K562 (cell line): ENCODE results near the gene CEP41. TPM values are rescaled to one million over a fixed set of nuclear protein-coding genes. Genes with fewer than 3 reads are reported as not detected.

Source experiments
- ATAC-seq: fragments of 200-7000 bp; cut with Tn5 transposase; 3 replicates; pipeline ENCODE4 v1.9.1; 2020; ENCODE audit warnings: moderate library complexity
- BruUV-seq: library from RNA; stranded (reverse); fragments of 400-500 nt; replicated peaks from 2 replicates; lab custom pipeline; 2021; lab: Mats Ljungman, UMichigan
- CTCF ChIA-PET: fragments of 300-600 bp; formaldehyde crosslinking; extraction: SDS; loops from one replicate; lab custom pipeline; 2021; ENCODE audit warnings: low intra/inter-chr PET ratio; lab: Yijun Ruan, JAX
- POLR2A ChIA-PET: fragments of 300-600, 350-650 bp; sonication (Branson Sonifier 250); formaldehyde crosslinking; extraction: SDS; loops from one replicate; lab custom pipeline; 2021; ENCODE audit warnings: antibody characterized with exemption, inconsistent platforms; lab: Yijun Ruan, JAX
- DNase-seq, 4 experiments: peaks; one replicate each; pipeline versions ENCODE4 v3.0.0 to v3.0.0-alpha.2; 2011 to 2018; ENCODE audit warnings: low spot score in 3 of 4, mixed read lengths in 3 of 4; ENCODE audit errors: extremely low read depth in 1 of 4
- FAIRE-seq: peaks from 2 replicates; lab custom pipeline; 2011; peaks lifted over from hg19 to GRCh38; lab: Jason Lieb, UNC
- H2AFZ ChIP-seq: 2 replicates; pipeline ENCODE4 v1.6.0; 2011; ENCODE audit warnings: low read depth, low read length, control low read depth, inconsistent platforms
- H3K27ac ChIP-seq: fragments of 200-600 bp; 3 replicates; pipeline ENCODE4 v1.8.0; 2011; ENCODE audit warnings: low read depth, mild to moderate bottlenecking, control low read depth, inconsistent platforms, low read length, moderate library complexity, mixed read lengths; ENCODE audit errors: extremely low read depth
- H3K27me3 ChIP-seq, 2 experiments: fragments of 300-600 bp in 1 of 2; 2 replicates in 1 of 2; 3 replicates in 1 of 2; pipeline versions ENCODE4 v1.6.0 to v1.8.0; 2011; ENCODE audit warnings: inconsistent platforms in 2 of 2, low read length in 2 of 2, mild to moderate bottlenecking in 1 of 2, mixed read lengths in 1 of 2, moderate library complexity in 1 of 2; ENCODE audit not compliant: control insufficient read depth in 2 of 2, insufficient read depth in 2 of 2
- H3K36me3 ChIP-seq: fragments of 300-600 bp; 3 replicates; pipeline ENCODE4 v1.8.0; 2011; ENCODE audit warnings: mild to moderate bottlenecking, low read length, inconsistent platforms; ENCODE audit not compliant: control insufficient read depth, insufficient read depth
- H3K4me1 ChIP-seq, 2 experiments: fragments of 200-600 bp in 1 of 2; replicated peaks in 1 of 2; 2 replicates in 1 of 2; 3 replicates in 1 of 2; pipeline versions ENCODE4 v1.5.1 to v1.8.0; 2011; ENCODE audit warnings: inconsistent platforms in 2 of 2, low read length in 2 of 2, mild to moderate bottlenecking in 1 of 2, mixed read lengths in 1 of 2, moderate library complexity in 1 of 2; ENCODE audit not compliant: control insufficient read depth in 2 of 2, insufficient read depth in 2 of 2
- H3K4me2 ChIP-seq: 2 replicates; pipeline ENCODE4 v1.6.1; 2011; ENCODE audit warnings: low read length, control low read depth, inconsistent platforms, mixed read lengths; ENCODE audit not compliant: insufficient read depth
- H3K4me3 ChIP-seq: fragments of 200-600 bp; sonication (generic), shearing (Covaris generic); 2 replicates; pipeline ENCODE4 v1.5.1; 2016; ENCODE audit warnings: control low read depth, inconsistent platforms
- H3K79me2 ChIP-seq: fragments of 200-600 bp; 3 replicates; pipeline ENCODE4 v1.8.0; 2011; ENCODE audit warnings: low read length, inconsistent platforms; ENCODE audit not compliant: control insufficient read depth, insufficient read depth
- H3K9ac ChIP-seq, 2 experiments: 2 replicates each; pipeline versions ENCODE4 v1.6.0 to v1.6.1; 2011; ENCODE audit warnings: low read depth in 2 of 2, low read length in 2 of 2, control low read depth in 1 of 2, inconsistent platforms in 1 of 2, mild to moderate bottlenecking in 1 of 2, mixed read lengths in 1 of 2; ENCODE audit not compliant: insufficient read depth in 1 of 2
- H3K9me1 ChIP-seq: one replicate; pipeline ENCODE4 v1.6.0; 2011; ENCODE audit warnings: inconsistent platforms, mild to moderate bottlenecking, low read length, moderate library complexity; ENCODE audit not compliant: control insufficient read depth, insufficient read depth
- H3K9me3 ChIP-seq: replicated peaks from 2 replicates; pipeline ENCODE4 v1.5.1; 2011; ENCODE audit warnings: low read depth, low read length, inconsistent platforms; ENCODE audit not compliant: control insufficient read depth, insufficient read depth
- H4K20me1 ChIP-seq: replicated peaks from 2 replicates; pipeline ENCODE4 v1.6.1; 2011; ENCODE audit warnings: low read length, inconsistent platforms, mixed read lengths; ENCODE audit not compliant: control insufficient read depth, insufficient read depth
- FOXM1 ChIP-seq, 2 experiments: fragments of 450-650 bp in 1 of 2; sonication (generic) in 1 of 2; formaldehyde crosslinking in 1 of 2; IDR thresholded peaks; 2 replicates each; pipeline versions ENCODE4 v1.6.1 to v1.9.0; 2017 to 2022; ENCODE audit warnings: low read depth in 2 of 2, mild to moderate bottlenecking in 2 of 2, missing genetic modification reagents in 1 of 2, moderate library complexity in 1 of 2
- HBP1 ChIP-seq: fragments of 450-650 bp; formaldehyde crosslinking; IDR thresholded peaks from 2 replicates; pipeline ENCODE4 v1.4.0; 2022; ENCODE audit warnings: missing genetic modification characterization
- HDAC3 ChIP-seq: fragments of 450-650 bp; IDR thresholded peaks from 2 replicates; pipeline ENCODE4 v1.6.1; 2018; ENCODE audit warnings: borderline replicate concordance, mild to moderate bottlenecking, moderate library complexity; ENCODE audit not compliant: partially characterized antibody
- KDM1A ChIP-seq, 2 experiments: fragments of 450-650 bp; IDR thresholded peaks; 2 replicates each; pipeline ENCODE4 v1.6.1; 2016; ENCODE audit warnings: mild to moderate bottlenecking in 2 of 2
- NCOA6 ChIP-seq: fragments of 450-650 bp; IDR thresholded peaks from 2 replicates; pipeline ENCODE4 v1.6.1; 2017; ENCODE audit warnings: mild to moderate bottlenecking
- NR1H2 ChIP-seq: sonication (generic); formaldehyde crosslinking; IDR thresholded peaks from 2 replicates; pipeline ENCODE4 v1.4.0; 2020; ENCODE audit warnings: mild to moderate bottlenecking, missing genetic modification reagents
- RAD21 ChIP-seq, 2 experiments: fragments of 250-450 bp in 1 of 2; fragments of 450-650 bp in 1 of 2; sonication (Bioruptor Pico) in 1 of 2; formaldehyde crosslinking in 1 of 2; IDR thresholded peaks in 1 of 2; conservative IDR thresholded peaks in 1 of 2; 2 replicates each; pipeline versions ENCODE4 v1.4.0 to v1.8.0; 2020 to 2022; ENCODE audit warnings: mild to moderate bottlenecking in 2 of 2, moderate library complexity in 1 of 2
- RBM25 ChIP-seq: fragments of 200-400 bp; formaldehyde crosslinking; IDR thresholded peaks from 2 replicates; pipeline ENCODE4 v1.6.1; 2018; ENCODE audit warnings: low read length, low read depth, moderate library complexity; ENCODE audit not compliant: severe bottlenecking
- SRSF3 ChIP-seq: fragments of 200-400 bp; formaldehyde crosslinking; IDR thresholded peaks from 2 replicates; pipeline ENCODE4 v1.6.1; 2016; ENCODE audit warnings: mild to moderate bottlenecking, low read length, moderate library complexity; ENCODE audit not compliant: insufficient read depth
- TAF9B ChIP-seq: fragments of 450-650 bp; IDR thresholded peaks from 2 replicates; pipeline ENCODE4 v1.6.1; 2018; ENCODE audit warnings: mild to moderate bottlenecking; ENCODE audit not compliant: partially characterized antibody
- TFAM ChIP-seq: fragments of 250-450 bp; sonication (Bioruptor Pico); conservative IDR thresholded peaks from 2 replicates; pipeline ENCODE4 v1.5.0; 2021; ENCODE audit warnings: mild to moderate bottlenecking, moderate library complexity
- THRA ChIP-seq: fragments of 450-650 bp; IDR thresholded peaks from 2 replicates; pipeline ENCODE4 v1.6.1; 2017; ENCODE audit warnings: mild to moderate bottlenecking, moderate library complexity
- XRCC3 ChIP-seq: fragments of 450-650 bp; IDR thresholded peaks from 2 replicates; pipeline ENCODE4 v1.6.1; 2017; ENCODE audit warnings: mild to moderate bottlenecking, moderate library complexity
- WGBS: fragments of 100-300 bp; shearing (Covaris generic); methylation state at CpG from one replicate; pipeline ENCODE4 v1.1.6; 2016; ENCODE audit warnings: low coverage, mixed read lengths; ENCODE audit not compliant: insufficient coverage; ENCODE audit errors: missing lambda C conversion rate; 5-methylcytosine and 5-hydroxymethylcytosine counted together
- in situ Hi-C: fragments of 300-500 bp; cut with MboI; formaldehyde crosslinking; loops from 4 replicates; pipeline ENCODE4 v1.15.0; 2018; ENCODE audit warnings: inconsistent platforms, mixed read lengths
- intact Hi-C: fragments of 100-400 bp; cut with micrococcal nuclease; formaldehyde crosslinking; loops from 2 replicates; pipeline ENCODE4 v1.14.2; 2022
- polyA plus RNA-seq, 8 experiments: library from polyadenylated mRNA; depleted of rRNA in 4 of 8; stranded (reverse) in 5 of 8; unstranded in 3 of 8; fragments of >200 nt; fragmentation: Nextera tagmentation in 2 of 8; fragmentation: Illumina TruSeq in 1 of 8; extraction: Ambion mirVana in 2 of 8; extraction: Trizol in 1 of 8; gene quantifications; 2 replicates each; pipeline versions ENCODE4 v1.2.1 to v1.2.3, GENCODE V29; 2011 to 2014; ENCODE audit warnings: inconsistent platforms in 1 of 8, missing spikeins in 1 of 8
- total RNA-seq, 7 experiments: library from RNA; depleted of rRNA in 6 of 7; stranded (reverse); fragments of >200 nt in 6 of 7; fragmentation: Illumina TruSeq in 2 of 7; extraction: Trizol in 2 of 7; gene quantifications; 2 replicates each; pipeline versions ENCODE4 v1.2.1 to v1.2.3, GENCODE V29; 2011 to 2021; ENCODE audit warnings: low replicate concordance in 1 of 7

CEP41 gene
- total and polyA plus RNA-seq, 9 of the 15 experiments (the other 6 are each of a cell fraction or from before 2014, with no cell fraction given): 1.5 to 15.5 (median 6.4) TPM

GRCh38 chr7:130345725-130346124, 95.1 kb downstream of the CEP41 start:
- Histone ChIP-seq H3K27me3 (peaks cover 40 to 53% of the 10 kb centered on the region in 2 experiments), H3K9me1 (no peaks in the 10 kb centered on the region), H3K4me3 (no peak overlapping the region), H3K9me3 (no peaks in the 10 kb centered on the region), H3K27ac (no peak overlapping the region), H3K9ac (no peak overlapping the region), H3K36me3 (no peaks in the 10 kb centered on the region), H3K4me2 (no peak overlapping the region), H4K20me1 (no peaks in the 10 kb centered on the region), H3K4me1 (0 out of 5 replicates have a peak, but pooled peaks cover 0 to 3% of the 10 kb centered on the region in 2 experiments)
- in situ Hi-C loops: no loop called here
- 1% methylated on average over 4 of the region's 5 CpGs for WGBS
- FAIRE-seq: no peak
- CTCF ChIA-PET: no interaction called here
- intact Hi-C loops: no loop called here
- no peak for DNase-seq
- POLR2A ChIA-PET: interaction anchor here (0.9 kb wide), 1 partner anchor 16 kb away, joined by 3 read pairs; no protein-coding TSS in a partner anchor
- no TSS peak for BruUV-seq
- ATAC-seq: no peak
- TF ChIP-seq HDAC3 (no peak), KDM1A (IDR thresholded peaks at IDR 0.05) (0 out of 4 replicates have a peak, but pooled peaks of 1 of the 2 experiments have one; percentile 10), RBM25 (peak; percentile 69)
- TF ChIP-seq, all 486 proteins: peak for 2
- Histone ChIP-seq H2AFZ (no peak overlapping the region), H3K79me2 (no peaks in the 10 kb centered on the region)

- Histone ChIP-seq H3K9me3 (no peaks in the 10 kb centered on the region), H3K36me3 (no peaks in the 10 kb centered on the region), H2AFZ (no peak overlapping the region), H3K27ac (no peak overlapping the region), H3K9me1 (no peaks in the 10 kb centered on the region), H3K27me3 (peaks cover 40 to 53% of the 10 kb centered on the region in 2 experiments), H3K9ac (no peak overlapping the region), H3K79me2 (no peaks in the 10 kb centered on the region), H3K4me1 (0 out of 5 replicates have a peak, but pooled peaks cover 0 to 3% of the 10 kb centered on the region in 2 experiments), H3K4me3 (no peak overlapping the region), H4K20me1 (no peaks in the 10 kb centered on the region), H3K4me2 (peak overlapping the region; percentile 24; the same call in 1 of the 2 replicates)
- intact Hi-C loops (no loop called here), in situ Hi-C loops (no loop called here)
- BruUV-seq: no TSS peak
- ATAC-seq (no peak), DNase-seq (no peak), FAIRE-seq (no peak)
- CTCF ChIA-PET: no interaction called here
- WGBS: under 1% methylated on average over 8 of the region's 8 CpGs
- POLR2A ChIA-PET: interaction anchor here (0.8 to 1.4 kb wide), 5 partner anchors 9 to 36 kb away, joined by 3 to 6 read pairs (median 5); no protein-coding TSS in a partner anchor
- TF ChIP-seq SRSF3 (no peak), TFAM (CRISPR knock-in tag) (no peak), NR1H2 (CRISPR knock-in tag) (no peak), THRA (no peak), XRCC3 (no peak), HBP1 (CRISPR knock-in tag) (no peak), TAF9B (no peak), NCOA6 (no peak), RAD21 (CRISPR knock-in tag; conservative IDR thresholded peaks at IDR 0.05 in 1 of 2, IDR thresholded peaks at IDR 0.05 in 1 of 2) (no peak), FOXM1 (IDR thresholded peaks at IDR 0.05; ENCODE audit: low read depth) (no peak), FOXM1 (CRISPR knock-in tag; IDR thresholded peaks at IDR 0.05; ENCODE audit: low read depth) (no peak)
These were observed 95.7 kb downstream of the CEP41 start for GRCh38 chr7:130345136-130345535.
